ENCODE data around the gene ADSL.
"Not testable (repeated sequence)": the region's sequence is repeated elsewhere in the genome, so short reads cannot be mapped to it uniquely, and the experiment has no call there.

The ADSL gene

DNA sequence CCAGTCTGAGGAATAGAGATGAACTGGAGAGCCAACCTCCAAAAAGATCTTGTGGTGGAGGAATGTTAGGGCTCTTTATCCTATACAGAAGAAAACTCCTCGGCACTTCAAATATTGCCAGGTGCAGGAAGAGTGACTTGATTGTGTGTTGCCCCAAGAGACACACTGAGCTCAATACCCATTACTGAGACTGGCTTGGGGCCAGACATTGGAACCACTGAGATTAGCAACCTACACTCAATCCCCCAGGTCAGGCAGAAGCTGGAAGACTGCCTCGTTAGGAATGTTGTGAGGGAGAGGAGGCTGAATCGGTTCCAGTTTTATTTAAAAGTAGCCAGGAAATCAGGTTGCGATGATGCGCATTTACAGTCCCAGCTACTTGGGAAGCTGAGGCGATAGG lies 21.7 kb downstream of the ADSL start:
- no peak for DNase-seq

DNA sequence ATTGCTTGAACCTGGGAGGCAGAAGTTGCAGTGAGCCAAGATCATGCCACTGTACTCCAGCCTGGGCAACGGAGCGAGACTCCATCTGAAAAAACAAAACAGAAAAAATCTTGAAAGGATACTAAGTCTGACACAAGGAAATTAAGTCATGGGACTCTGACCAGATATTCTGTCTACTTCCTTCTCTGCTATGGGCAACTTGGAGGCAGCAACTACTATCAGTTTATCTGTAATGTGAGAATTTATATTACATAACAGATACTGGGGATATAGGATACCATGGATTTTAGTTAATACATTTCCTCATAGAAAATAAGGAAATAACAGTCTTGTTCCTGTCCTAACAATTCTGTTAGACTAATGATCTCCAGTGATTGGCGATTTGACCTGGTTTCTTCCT lies 22.5 kb downstream of the ADSL start:
- DNase-seq = no peak

DNA sequence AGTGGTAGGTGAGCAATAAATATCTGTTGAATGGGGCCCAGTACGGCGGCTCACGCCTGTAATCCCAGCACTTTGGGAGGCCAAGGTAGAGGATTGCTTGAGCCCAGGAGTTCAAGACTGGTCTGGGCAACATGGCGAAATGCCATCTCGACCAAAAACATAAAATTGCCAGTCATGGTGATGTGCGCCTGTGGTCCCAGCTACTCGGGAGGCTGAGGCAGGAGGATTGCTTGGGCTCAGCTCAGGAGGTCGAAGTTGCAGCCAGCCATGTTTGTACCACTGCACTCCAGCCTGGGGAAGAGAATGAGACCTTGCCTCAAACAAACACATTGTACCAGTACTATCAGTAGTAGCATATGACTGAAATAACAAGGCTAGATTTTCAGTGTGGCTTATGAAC lies 28.3 kb downstream of the ADSL start:
- no peak for DNase-seq

DNA sequence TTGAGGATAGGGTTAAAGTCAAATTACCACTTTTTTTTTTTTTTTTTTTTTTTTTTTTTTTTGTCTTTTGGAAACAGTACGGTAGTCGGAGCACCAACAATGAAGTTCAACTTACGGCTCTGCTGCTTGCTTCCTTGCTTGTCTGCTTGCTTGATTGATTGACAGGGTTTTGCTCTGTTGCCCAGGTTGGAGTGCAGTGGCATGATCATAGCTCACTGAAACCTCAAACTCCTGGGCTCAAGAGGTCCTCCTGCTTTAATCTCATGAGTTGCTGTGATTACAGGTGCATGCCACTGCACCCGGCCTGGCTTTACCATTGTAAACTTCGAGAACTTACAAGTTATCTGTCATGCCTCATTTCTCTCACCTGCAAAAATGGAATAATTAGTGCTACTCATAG lies 29.8 kb downstream of the ADSL start:
- DNase-seq = no peak

DNA sequence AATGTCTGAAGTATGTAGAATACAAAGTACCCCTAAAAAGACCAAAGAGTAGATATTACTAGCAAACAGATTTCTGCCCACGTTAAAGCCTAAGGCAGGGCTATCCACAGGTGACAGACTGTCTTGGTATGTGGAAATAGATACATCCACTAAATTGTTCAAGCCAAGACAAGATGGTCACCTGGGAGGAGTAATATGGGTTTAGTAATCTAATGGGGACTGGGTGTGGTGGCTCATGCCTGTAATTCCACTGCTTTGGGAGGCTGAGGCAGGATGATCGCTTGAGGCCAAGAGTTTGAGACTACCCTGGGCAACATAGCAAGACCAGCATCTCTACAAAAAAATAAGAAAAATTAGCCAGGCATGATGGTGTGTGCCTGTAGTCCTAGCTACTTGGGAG lies 31.6 kb downstream of the ADSL start:
- DNase-seq = no peak

DNA sequence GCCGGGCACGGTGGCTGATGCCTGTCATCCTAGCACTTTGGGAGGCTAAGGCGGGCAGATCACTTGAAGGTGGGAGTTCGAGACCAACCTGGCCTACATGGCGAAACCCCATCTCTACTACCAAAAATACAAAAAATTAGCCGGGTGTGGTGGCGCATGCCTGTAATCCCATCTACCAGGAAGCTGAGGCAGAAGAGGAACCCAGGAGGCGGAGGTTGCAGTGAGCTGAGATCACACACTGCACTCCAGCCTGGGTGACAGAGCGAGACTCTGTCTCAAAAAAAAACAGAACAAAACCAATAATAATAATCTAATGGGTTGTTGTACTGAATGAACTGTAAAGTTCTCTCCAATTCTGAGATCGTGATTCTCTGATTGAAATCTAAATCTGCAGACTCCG lies 32.1 kb downstream of the ADSL start:
- not testable (repeated sequence) for DNase-seq

DNA sequence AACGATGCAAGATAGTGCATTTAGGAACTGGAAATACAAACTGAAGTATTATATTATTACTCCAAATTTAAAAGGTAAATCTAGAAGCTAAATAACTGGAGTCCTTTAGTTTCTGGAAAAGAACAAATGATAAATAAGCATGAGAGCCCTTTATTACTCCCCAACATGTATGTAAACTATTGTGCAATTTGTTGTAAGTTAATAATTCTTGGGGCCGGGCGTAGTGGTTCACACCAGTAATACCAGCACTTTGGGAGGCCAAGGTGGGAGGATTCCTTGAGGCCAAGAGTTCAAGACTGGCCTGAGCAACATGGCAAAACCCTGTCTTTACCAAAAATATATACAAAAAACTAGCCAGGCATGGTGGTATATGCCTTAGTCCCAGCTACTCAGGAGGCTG lies 35.2 kb downstream of the ADSL start:
- DNase-seq = no peak

DNA sequence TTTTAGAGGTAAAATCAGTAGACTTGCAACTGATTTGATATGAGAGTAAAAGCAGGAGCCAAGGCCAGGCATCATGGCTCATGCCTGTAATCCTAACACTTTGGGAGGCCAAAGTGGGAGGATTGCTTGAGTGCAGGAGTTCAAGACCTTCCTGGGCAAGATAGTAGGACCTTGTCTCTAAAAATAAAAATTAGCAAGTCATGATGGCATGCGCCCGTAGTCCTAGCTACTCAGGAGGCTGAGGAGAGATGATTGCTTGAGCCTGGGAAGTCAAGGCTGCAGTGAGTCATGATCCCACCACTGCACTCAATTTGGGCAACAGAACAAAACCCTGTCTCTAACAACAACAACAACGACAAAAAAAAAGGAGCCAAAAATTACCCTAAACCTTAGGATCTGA lies 37.6 kb downstream of the ADSL start:
- no peak for DNase-seq

DNA sequence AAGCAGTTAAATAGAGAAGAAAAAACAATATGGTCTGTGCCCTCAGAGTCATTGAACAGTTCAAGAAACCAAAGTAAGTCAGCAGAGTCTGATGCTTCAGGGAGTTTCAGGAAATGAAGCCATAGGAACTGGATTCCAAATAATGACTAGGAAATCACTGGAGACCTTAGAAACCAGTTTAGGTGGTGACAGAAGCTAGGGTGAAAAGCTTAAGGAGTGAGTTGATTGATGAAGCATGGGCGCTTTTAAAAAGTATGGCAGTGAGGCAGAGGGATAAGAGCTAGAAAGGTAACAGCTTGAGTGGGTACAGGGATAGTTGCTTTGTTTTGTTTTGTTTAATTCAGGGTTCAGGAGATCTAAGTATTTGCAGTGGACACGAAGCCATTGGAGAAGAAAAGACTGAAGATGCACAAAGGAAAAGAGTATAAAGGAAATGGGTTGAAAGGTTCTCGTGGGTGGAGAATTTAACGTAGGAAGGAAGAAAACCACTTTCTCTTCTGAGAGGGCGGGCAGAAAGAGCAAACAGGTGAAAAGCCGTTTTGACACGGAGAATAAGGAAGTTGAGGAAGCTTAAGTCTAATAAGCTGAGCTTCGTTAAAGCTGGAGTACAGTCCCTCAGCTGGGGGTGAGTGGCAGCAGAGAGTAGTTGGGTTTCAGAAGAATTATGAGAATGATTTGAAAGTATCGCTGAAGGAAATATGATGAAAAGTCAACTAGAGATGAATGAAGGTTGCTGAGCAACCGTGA lies 38.9 kb downstream of the ADSL start:
- no peak for DNase-seq

DNA sequence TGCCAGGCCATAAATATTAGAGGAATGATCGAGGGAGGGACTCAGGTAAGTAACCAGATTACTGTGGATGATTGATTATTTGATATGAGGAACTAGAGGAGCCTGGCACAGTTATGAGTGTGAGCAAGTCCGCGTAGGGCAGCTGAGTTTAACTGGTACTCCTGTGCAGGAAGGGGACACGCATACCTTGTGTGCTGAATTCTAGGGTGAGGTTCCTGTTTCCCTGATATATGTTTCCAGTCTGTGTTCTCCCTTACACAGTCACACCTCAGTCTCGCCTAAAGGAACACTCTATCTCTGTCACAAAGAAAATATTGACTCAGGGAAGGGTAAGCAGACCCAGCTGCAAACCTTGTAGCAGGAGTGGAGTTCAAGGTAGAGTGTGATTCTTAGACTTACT lies 41.4 kb downstream of the ADSL start:
- DNase-seq = no peak

DNA sequence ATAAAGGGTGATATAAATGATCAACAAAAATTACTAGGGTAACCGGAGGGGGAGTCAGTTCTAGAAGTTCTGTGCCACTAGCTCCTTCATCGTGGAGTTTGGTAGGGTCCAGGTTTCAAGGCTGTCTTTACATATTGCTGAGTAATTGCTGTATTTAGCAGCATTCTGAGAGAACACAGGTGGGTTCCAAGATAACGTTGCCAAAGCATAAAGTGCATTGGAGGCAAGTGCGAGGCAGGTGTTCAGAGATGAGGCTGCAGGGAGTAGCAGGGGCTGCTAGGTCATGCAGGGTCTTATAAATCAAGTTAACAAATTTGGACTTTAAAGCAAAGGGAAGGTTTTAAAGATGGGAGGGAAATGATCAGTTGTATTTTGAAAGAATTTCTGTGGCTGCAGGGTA lies 41.9 kb downstream of the ADSL start:
- no peak for DNase-seq

DNA sequence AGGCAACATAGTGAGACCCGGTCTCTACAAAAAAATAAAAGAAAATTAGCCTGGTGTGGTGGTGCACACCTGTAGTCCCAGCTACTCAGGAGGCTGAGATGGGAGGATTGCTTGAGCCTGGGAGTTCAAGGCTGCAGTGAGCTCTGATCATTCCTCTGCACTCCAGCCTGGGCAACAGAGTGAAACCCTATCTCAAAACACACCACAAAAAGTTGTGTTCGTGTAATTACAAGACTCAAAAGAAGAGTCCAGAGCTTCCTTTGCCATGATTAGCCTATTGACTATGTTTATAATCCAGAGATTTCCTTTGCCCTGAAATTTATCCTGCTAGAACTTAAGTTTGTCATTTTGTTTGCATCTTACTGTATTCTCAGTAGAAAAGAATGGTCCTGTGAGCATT lies 45.1 kb downstream of the ADSL start:
- no peak for DNase-seq

DNA sequence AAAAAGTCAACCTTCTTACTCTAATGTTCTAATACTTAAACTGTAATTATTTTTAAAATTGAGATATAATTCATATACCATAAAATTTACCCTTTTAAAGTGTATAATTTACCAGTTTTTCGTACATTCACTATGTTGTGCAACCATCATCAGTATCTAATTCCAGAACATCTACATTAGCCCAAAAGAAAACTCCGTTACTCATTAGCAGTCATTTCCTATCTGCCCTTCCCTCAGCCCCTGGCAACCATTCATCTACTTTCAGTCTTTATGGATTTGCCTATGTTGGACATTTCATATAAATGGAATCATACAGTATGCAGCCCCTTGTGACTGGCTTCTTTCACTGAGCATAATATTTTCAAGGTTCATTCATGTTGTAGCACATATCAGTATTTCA lies 46.3 kb downstream of the ADSL start:
- no peak for DNase-seq

DNA sequence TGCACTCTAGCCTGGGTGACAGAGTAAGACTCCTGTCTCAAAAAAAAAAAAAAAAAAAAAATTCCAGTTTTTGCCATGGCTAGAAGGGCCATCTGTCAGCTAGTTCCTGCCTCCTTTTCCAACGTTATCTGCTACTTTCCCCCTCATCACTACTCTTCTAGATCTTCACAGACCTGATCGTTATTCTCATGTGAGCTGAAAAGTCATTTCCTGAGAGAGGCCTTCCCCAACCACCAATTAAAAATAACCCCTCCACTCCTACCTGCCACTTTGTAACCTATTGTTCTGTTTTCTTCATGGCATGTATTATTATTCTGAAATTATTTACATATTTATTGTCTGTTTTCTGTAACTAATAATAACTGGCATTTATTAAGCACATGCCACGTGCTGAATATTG lies 48.3 kb downstream of the ADSL start:
- DNase-seq = no peak

DNA sequence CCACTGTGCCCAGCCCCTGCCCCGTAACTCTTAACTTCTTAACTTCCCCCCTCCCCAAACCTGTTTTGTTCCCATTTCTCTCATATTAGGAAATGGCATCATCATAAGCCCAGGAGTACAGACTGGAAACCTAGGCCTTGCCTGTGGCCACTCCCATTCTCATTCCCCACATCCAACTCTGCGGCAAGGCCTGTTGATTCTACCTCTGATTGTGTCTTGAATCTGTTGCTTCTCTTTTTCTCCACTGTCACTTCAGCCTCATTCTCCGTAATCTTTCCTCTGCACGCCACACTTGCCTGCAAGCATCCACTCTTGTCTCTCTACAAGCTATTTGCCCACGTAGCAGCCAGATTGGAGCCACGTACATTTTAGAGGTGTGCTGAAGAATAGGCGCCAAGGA lies 49.3 kb downstream of the ADSL start:
- no peak for DNase-seq

DNA sequence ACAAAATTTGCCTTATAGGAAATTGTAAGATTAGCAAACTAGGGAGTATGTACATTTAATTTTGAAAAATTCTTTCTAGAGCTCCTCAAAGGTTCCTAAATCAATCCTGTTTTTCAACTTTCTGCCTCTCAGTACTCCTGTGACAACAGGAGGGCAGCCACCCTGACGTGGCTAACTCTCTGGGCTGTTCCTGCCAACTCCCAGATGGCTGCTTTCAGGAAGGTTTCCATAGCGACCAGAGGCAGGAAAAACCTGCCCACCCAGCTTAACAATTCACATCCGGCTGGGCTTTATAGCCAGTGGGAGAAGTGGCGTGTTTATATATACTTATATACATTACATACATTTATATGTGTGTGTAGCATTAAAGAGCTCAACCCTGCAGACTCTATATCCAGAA lies 50.6 kb downstream of the ADSL start:
- peak; percentile 47 for DNase-seq

DNA sequence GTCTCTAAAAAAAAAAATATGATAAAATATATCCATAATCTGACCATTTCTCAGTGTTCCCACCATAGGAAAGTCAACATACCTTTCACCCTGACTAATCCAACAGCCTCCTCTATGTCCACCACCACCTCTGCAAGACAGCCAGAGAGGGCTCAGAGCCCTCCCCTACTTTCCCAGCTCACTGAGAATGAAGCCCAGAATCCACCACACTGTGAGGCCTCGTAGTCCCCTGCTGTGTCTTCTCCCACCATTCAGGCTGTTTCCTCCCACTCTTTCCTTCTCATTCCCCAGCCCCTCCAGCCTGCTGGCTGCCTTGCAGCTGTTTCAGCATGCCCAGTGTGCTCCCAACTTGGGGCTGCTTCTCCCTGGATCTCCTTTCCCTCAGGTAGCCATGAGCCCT lies 51.1 kb downstream of the ADSL start:
- peak; percentile 41 for DNase-seq

DNA sequence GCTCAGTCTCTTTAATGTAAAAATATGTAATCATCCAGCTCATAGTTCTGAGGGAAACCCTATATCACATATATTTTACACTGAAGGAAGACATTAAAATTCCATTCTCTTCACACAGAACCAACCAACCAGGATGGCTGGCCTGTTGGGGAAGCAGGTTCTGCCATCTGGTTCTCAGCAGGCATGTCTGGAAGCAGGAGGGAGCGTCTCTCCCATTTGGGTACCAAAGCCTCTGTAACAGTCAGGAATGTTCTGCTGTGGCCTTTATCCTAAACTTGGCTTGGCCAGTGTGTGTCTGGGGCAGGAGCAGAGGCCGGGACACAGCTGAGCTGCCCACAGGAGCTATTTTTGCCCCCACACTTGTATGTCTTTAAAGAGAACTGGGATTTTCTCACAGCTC lies 53.3 kb downstream of the ADSL start:
- no peak for DNase-seq

DNA sequence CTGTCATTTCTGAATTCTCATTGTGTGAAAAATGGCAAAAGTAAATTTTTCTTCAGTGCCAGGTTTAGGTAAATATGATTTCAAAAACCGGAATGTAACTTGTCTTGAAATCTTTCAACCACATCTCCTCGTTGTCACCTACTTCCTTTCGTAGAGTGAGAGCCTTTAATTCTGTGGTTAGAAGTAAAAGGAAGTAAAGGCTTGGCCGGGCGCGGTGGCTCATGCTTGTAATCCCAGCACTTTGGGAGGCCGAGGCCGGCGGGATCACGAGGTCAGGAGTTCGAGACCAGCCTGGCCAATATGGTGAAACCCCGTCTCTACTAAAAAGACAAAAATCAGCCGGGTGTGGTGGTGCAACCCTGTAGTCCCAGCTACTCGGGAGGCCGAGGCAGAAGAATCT lies 53.9 kb downstream of the ADSL start:
- DNase-seq = no peak

DNA sequence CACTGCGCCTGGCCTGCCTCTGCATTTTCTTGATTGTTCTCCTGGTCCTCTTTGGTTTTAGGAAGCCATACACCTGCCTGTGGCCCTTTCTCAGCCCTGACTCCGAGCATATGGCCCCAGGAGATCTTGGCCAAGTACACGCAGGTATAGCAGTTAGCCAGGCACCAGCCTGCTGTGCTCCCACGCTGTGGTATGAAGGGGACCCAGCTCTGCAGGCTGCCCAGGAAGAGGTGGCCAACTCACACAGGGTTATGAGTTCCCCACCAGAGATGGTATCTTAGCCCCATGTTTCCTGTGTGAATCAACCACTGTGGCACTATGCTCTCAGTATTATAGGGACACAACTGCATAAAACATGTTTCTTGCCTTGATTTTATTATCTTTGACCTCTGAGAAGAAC lies 55.2 kb downstream of the ADSL start:
- DNase-seq = no peak

DNA sequence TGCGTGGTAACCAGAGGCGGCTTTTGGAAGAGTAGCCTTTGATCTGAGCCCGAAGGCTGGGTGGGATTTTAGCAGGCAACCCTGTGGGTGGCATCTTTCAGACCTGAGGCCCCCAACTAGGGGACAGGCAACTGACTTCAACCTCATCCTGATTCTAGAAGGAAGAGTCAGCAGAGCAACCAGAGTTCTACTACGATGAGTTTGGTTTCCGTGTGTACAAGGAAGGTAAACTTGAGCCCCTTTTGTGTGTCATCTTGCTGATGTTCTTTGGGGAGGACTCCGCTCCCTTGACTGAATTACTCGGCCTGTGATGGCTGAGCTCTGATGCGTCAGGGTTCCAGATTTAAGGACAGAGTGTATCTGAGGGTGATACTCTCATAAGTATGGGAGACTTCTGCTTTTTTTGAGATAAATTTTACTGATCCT lies 55.7 kb downstream of the ADSL start:
- no peak for DNase-seq

DNA sequence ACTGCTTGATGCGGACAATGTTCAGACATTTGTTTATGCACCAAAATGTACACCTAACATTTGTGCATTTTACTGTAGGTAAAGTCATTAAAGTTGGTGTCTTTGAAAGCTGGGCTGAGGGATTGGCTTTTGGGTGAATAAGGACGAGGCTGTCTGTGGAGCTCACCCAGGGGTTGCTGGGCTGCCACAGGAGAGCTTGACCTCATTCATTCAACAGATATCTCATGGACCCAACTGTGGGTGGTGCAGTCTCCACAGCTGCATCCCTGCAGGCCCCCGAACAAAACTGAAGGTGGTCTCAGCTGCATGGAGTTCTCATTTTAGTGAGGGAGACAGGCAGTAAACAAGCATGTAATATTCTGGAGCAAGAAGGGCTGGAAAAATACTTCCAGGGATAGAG lies 56.8 kb downstream of the ADSL start:
- no peak for DNase-seq

DNA sequence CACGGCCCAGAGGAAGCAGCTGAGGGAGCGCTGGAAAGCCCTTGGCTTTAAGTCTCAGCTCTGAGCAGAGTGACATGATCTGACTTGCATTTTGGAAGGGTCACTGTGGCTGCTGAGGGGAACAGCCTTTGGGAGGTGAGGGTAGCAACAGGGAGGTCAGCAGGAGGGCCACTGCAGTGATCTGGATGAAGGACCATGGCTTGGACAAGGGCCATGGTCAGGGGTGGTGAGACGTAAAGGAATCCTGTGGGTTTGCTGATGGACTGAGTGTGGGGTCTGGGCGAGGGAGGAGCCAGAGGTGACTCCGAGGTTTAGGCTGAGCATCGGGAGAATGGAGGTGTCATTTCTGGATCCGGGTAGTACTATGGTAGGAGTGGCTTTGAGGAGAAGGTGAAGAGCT lies 57.4 kb downstream of the ADSL start:
- DNase-seq = no peak

DNA sequence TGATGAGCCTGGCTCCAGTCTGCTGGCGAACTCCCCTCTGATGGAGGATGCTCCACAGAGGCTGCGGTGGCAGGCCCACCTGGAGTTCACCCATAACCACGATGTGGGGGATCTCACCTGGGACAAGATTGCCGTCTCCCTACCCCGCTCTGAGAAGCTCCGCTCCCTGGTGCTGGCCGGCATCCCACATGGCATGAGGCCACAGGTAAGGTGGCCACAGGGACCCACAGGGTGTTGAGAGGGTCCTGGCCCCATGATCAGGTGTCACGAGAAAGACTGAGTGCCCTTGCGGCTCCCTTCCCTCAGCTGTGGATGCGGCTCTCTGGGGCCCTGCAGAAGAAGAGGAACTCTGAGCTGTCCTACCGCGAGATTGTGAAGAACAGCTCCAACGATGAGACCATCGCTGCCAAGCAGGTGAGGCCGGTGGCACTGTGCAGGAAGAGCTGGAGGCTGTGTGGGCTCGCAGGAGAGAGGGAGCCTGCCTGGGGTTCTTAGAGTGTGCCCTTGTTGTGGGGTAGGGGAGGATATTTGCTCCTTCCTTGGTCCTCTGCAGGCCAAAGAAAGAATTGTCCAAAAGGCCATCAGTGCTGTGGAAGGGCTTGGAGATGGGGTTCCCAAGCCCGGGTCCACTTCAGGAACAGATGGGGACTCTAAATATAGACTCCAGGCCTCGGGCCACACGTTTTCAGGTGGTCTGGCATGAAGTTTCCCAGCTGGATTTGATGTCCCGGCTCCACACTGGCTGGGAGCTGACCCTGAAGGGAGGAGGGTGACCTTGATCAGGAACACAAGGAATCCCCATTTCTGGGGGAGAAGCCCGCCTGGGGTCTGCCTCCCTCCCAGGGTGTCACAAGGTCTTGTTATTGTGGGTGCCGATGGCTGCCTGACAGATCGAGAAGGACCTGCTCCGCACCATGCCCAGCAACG lies 58.2 kb downstream of the ADSL start:
- no peak for DNase-seq
